RCC 7860 (cell line): ENCODE data around the gene SMIM29.
A peak's percentile ranks its signal among the peaks of the same experiment; 100 is the strongest.

Experiments used
- DNase-seq: peaks from one replicate; pipeline ENCODE4 v3.0.0-alpha.2; 2015; ENCODE audit warnings: low spot score
- FAIRE-seq: peaks from 2 replicates; lab custom pipeline; 2012; peaks lifted over from hg19 to GRCh38; lab: Jason Lieb, UNC

The SMIM29 gene

GRCh38 chr6:34248727-34249468 lies at the start of gene SMIM29:
TSS of gene SMIM29 (minus strand) at chr6:34249006. CDS start at chr6:34247791, 1,215 bp downstream.
- DNase-seq, result peak; percentile 76
- FAIRE-seq, result no peak

GRCh38 chr6:34295721-34296120 lies 46.9 kb upstream of the SMIM29 start:
- peak; percentile 30 for FAIRE-seq
- DNase-seq, result peak; percentile 64

- FAIRE-seq, result no peak
- no peak for DNase-seq
These were observed 44.1 kb upstream of the SMIM29 start for GRCh38 chr6:34292954-34293353.

GRCh38 chr6:34289137-34289536 lies 40.3 kb upstream of the SMIM29 start:
- DNase-seq (no peak), FAIRE-seq (no peak)

- no peak for DNase-seq
These were observed 39.8 kb upstream of the SMIM29 start for GRCh38 chr6:34288581-34288980.

GRCh38 chr6:34285448-34286164 lies 36.8 kb upstream of the SMIM29 start:
- FAIRE-seq, result no peak
- DNase-seq, result no peak

More at GRCh38 chr6:34288581-34288980, 39.8 kb upstream of the SMIM29 start:
- FAIRE-seq, result no peak

GRCh38 chr6:34284563-34285447 lies 36.0 kb upstream of the SMIM29 start:
- no peak for DNase-seq
- FAIRE-seq, result no peak

- no peak for FAIRE-seq
These were observed 33.0 kb upstream of the SMIM29 start for GRCh38 chr6:34281702-34282334.

GRCh38 chr6:34280216-34280615 lies 31.4 kb upstream of the SMIM29 start:
- FAIRE-seq (no peak), DNase-seq (no peak)

More at GRCh38 chr6:34281702-34282334, 33.0 kb upstream of the SMIM29 start:
- no peak for DNase-seq

- FAIRE-seq (no peak), DNase-seq (no peak)
These were observed 30.0 kb upstream of the SMIM29 start for GRCh38 chr6:34278833-34279232.

GRCh38 chr6:34277763-34278112 lies 28.9 kb upstream of the SMIM29 start:
- DNase-seq (no peak), FAIRE-seq (no peak)

DNA sequence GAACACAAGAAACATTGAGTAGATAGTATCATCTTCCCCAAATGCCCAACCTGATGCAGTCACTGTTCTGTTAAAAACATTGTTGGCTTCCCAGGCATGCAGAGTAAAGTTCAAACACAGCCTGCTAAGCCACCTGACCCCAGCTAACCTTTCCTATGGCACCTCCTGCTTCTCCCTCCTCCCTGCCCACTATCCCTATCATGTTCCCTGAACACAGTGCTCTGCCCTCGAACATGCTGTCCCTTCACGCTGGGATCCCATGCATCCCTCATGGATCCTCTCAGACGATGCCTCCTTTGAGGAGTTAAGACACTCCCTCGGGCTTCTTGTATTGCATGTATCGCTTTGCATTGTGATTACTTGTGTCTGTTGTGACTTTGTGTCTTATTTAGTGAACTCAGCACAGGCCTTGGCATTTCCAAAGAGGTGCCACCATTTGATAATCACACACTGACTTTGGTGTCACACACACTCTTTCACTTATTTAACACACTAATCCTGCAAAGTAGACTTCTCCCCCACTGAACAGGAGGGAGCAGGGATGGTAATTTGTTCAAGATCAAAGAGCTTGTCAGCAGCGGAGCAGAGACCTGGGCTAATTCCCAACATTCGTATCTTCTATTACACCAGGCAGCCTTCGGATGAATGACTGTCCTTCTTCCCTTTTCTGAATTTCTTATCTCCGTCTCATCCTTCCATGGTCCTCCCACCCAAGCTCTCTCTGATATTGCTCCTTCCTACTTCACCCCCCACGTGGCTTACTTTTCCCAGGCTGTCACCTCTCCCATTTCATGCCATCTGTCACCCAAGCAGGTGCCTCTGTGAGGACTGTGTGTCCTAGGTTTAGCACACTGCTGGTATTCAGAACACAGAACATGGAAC lies 28.3 kb upstream of the SMIM29 start:
- FAIRE-seq (no peak), DNase-seq (no peak)

DNA sequence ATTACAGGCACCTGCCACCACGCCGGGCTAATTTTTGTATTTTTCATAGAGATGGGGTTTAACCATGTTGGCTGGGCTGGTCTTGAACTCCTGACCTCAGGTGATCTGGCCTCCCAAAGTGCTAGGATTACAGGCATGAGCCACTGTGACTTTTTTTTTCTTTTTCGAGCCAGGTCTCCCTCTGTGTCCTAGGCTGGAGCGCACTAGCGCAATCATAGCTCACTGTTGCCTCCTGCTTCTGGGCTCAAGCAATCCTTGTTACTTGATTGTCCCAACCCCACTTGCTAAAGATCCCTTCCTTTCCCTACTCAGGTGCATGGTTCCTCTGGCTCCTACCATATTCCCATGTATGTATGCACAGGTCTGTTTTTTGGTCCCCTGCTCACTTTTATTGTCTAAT lies 27.4 kb upstream of the SMIM29 start:
- DNase-seq (no peak), FAIRE-seq (no peak)

- no peak for FAIRE-seq
- no peak for DNase-seq
These were observed 26.5 kb upstream of the SMIM29 start for GRCh38 chr6:34275128-34275804.

DNA sequence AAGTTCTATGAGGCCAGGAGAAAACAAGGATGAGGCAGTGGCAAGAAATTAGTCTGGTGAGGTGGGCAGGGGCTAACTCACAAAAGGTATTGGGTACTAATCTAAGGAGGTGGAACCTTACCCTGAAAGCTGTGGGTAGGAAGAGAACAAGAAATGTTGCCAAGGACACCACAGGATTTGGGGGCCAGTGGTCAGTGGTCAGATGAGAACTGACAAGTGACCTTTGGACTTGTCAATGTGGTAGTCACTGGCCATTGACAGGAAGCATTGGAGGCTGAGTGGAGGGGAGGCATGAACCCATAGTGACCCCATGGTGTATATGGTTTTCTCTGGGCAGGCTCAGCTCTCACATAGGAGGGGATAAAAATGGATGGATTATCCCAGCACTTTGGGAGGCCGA lies 25.3 kb upstream of the SMIM29 start:
- FAIRE-seq, result no peak
- no peak for DNase-seq

- FAIRE-seq, result no peak
- no peak for DNase-seq
These were observed 24.5 kb upstream of the SMIM29 start for GRCh38 chr6:34273242-34273805.

- FAIRE-seq, result no peak
- no peak for DNase-seq
These were observed 23.5 kb upstream of the SMIM29 start for GRCh38 chr6:34272013-34272926.
